Inflammatory macrophage treated with lipopolysaccharide for 1 hour (primary cell): Measurements from ENCODE around the gene SERGEF.
"Not testable (repeated sequence)": the region's sequence is repeated elsewhere in the genome, so short reads cannot be mapped to it uniquely, and the experiment has no call there.

ENCODE experiments used
- DNase-seq, 2 donors: peaks; one replicate each; pipeline ENCODE4 v3.0.0-alpha.2; 2020 to 2022

SERGEF gene

DNA sequence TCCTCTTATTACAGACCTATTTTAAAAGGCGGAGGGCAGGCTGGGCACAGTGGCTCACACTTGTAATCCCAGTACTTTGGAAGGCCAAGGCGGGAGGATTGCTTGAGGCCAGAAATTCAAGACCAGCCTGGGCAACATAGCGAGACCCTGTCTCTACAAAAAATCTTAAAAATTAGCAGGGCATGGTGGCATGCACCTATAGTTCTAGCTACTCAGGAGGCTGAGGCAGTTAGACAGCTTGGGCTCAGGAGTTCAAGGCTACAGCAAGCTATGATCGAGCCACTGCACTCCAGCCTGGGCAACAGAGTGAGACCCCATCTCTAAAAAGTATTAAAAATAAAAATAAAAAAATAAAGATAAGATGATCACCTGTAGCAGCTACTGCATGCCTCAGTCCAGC is 12.7 kb downstream of the SERGEF start:
- DNase-seq: not testable (repeated sequence)

DNA sequence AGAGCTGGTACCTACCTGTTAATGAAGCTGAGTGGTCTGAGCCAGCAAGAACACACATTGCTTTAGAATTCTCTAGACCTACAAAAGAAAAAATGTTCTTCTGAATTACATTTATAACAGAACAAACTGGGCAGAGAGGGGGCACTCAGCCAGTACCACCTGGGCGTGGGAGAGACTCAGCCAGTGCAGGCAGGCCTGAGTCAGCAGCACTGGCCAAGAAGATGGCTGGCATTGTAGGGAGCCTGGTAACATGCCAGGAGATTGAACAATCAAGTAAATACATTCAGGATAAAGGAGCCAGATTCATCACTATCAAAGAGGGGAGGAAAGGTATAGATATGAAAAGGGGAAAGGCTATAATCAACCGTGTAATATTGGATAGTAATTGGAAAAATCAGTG is 19.9 kb downstream of the SERGEF start:
- no peak for DNase-seq

DNA sequence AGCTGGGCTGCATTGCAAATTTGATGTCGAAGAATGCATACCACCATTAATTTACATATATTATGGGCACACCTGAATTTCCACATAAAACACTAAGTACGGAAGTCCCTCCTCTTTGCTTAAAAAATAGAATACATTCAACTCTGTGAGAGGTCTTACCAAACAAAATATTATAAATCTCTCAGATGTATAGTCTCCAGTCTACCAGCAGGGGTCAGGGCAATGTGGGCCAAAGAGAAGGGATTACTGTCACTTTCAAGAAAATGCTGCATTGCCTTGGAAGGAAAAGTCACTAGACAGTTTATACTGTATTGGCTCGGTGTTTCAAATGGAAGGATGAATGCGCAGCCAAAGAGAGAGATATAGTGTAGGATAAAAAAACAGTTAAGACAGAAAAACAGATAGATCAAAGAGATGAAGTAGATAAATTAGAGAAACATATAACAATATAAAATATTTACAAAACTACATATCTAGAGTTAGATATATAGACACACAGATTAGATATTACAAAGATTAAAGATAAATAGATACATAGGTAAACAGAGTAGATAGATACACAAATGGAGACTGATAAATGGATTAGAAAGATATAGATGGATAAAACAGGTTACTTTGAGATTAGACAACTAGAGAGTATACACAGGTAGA is 20.9 kb downstream of the SERGEF start:
- peak; percentile 33 to 44 for DNase-seq

DNA sequence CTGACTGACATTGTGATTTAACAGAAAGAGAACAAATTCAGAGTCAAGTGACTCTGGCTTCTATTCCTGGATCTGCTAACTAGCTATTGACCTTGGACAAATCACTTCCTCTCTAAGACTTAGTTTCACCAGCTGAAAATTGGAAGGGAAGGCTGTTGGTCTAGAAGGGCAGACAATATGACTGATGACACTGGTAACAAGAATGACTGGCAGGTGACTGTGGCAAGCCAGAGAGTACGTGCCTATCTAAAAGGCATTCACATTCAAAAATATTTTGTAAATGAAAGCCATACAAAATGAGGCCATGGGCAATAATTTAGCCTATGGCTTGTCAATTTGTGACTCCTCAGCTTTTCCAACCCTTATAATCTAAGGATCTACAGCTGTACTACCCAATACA is 23.5 kb downstream of the SERGEF start:
- DNase-seq: no peak

DNA sequence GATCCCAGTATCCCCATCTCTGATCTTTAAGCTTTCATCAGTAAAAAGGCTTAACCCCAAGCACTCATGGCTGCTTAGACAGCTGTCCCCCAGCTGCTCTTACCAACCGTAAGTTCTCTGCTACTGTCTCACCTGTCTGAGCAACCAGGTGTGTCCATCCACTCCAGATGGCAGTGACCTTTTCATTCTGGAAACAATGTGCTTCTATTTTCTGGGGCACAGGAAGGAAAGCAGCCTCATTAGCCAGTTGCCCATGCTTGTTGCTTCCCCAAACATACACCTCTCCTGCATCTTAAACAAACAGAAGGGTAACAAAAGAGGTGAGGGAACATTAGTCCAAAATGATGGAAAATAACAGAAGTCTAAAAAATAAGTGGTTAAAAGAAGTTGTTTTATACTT is 24.4 kb downstream of the SERGEF start:
- DNase-seq: no peak

DNA sequence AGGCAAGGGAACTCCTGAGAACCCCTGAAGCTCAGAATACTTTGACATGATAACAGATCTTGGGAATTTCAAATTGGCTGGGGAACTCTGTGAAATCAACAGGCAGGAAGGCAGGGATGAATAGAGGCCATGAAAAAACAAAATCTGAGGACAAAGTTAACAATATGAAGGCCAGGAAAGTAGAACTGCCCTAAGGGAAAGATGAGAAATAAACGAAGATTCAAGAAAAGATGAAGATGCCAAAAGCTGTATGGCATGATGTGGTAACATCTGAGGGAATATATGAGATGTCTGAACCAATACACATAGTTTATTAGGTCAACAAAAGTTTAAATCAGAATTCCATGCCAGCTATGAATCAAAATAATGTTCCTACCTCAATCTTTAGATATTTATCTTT is 25.0 kb downstream of the SERGEF start:
- no peak for DNase-seq

DNA sequence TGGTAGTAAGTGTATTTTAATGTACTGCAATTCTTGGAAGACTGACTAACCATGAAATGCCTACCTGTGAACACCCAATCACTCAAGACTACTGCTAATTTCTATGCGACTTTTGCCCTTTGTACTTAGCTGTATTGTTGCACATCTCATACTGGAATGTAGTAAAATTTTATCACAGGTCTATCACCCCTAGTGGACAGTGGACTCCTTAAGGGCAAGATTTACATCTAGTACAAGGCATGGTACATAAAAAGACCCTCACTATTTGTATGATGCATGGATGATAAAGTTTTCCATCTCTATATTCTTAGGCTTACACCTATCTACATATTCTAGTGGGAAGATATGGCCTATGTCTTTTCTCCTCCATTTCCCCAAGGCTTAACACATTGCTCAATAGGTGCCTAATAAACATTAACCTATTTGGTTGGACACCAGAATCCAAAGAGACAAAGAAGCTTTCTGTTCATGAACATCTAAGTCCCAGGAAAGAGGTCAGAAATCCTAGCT is 26.1 kb downstream of the SERGEF start:
- DNase-seq: no peak

DNA sequence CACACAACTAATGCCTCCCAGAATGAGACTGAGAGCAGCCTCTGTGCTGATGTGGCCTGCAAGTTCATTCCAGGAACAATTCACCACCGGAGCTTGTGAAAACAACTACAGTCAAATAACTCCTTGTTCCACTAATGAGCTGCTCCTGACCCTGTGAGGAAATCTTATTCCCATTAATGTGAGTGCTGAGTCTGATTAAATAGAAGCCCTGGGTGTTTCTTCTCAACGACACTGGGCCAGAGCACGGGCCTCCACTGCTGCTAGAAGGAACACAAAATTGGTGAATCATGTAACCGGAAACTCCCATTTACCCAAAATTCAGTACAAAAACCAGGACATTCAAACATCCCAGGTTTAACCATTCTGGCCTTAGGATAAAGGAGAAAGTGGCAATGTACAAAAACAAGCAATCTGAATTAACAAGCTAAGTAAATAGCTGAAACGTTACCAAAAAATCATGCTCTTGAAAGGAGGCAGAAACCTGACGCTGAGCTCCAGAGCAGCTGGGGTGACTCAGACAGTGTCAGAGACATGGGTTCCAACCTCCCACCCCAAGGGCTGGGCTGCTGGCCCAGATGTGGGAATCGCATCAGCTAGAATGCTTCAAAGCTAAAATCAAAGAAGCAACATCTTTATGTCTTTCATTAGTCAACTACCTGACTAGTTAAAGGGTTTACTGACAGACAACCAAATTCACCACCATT is 26.7 kb downstream of the SERGEF start:
- no peak for DNase-seq

DNA sequence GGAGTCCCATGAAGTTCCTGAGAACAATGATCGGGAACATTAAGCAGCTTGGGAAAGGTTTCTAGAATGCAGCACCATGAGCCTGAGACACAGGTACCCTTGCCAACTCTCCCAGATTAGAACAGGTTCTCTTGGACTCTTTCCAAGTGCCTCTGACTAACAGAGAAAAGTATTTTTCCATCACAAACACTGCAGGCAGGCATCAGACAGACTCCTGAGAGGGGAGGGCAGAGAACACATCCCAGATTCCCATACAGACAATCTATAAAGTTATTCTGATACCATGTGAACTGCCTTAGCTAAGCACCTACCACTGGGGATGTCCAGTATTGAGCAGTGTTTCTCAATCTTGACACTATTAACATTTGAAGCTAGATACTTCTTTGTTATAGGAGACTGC is 27.3 kb downstream of the SERGEF start:
- DNase-seq: no peak

DNA sequence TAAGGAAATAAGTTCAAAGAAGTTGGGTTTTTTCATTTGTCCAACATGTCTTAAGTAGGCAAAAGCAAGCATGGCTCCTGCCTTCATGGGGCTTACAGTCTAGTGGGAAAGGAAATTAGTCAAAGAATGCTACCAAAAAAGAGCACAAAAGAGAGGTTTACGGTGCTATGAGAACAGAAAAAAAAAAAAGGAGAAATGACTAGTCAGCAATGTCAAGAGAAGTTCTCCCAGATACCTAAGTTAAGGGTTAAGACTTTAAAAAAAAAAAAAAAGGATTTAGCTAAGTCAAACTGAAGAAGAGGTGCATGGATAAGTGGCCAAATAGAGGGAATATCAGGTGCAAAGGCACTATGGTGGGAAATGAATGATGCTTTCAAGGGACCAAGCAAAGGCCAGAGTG is 29.3 kb downstream of the SERGEF start:
- DNase-seq: no peak

DNA sequence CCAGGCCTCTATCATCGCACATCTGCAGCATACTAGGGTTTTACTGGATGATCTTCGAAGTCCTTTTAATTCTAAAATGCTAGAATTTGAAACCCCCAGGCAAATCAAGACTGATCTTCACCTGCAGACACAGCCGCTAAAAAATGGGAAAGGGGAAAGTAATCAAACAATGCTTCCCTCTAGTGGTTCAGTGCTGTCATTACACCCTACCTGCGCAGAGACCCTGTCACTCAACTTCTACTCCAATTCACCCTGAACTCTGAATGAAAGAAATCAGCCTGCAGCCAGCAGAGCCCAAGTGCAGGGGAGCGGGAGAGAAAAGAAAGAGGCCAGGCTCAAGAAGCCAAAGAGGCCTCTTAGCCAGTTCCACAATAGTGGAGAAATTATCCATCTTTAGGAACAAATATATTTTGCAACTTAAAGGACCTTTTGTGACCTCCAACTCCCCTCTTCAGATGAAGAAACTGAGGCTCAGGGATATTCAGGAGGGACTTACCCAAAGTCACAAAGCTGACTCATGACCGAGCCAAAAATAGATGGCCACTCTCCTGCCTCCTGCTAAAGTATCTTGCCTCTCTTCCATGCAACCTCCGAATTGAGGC is 33.0 kb downstream of the SERGEF start:
- peak in 1 of 2 donors; percentile 49 for DNase-seq

DNA sequence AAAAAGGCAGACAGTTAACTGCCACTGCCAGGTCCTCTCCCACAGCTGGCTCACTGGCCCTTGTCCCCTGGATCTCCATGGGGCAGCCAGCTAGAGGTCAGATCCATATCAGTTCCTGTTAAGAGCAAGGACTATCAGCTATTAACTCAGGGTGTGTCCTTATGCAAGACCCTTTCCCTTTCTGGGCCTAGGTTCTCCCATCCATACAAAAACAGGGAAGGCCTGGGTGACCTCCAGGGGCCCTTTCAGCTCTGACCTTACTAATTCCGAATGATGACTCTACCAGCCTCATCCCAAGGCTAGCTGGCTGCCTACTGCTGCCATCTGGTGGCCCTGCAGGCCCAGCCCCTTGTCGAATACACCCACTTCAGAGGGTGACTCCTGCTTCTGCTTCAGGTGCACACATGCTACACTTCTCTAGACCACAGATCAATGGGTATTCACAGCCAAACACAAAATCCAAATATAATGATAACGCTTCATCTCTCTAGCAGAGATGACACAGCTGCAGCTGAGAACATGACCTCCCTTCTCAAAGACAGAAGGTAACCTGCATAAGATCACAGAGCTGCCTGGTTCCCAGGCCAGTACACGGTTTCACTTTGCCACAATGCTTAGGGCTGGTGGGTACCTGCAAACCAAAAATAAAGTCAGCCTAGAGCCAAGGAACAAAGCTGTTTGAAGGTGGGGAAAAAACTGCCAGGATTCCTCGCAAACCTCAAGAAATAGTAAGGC is 34.1 kb downstream of the SERGEF start:
- DNase-seq: peak in 1 of 2 donors; percentile 36

DNA sequence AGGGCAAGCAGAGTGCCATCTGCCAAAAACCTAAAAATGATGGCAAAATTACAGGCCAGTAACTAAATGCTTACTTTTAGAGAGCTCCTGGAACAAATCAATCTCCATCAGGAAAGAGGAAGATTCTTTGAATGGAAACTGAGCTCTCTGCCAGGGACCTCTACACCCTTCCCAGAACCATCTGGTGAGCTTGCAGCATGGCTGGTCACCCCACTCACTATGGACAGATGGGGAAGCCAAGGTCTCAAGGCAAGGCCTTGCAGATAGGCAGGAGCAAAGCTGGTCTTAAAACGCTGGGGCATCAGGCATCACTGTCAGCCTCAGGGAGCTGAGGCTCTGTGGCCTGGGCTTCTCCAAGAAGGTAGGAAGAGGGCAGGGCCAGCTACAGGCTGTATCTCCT is 36.2 kb downstream of the SERGEF start:
- no peak for DNase-seq

DNA sequence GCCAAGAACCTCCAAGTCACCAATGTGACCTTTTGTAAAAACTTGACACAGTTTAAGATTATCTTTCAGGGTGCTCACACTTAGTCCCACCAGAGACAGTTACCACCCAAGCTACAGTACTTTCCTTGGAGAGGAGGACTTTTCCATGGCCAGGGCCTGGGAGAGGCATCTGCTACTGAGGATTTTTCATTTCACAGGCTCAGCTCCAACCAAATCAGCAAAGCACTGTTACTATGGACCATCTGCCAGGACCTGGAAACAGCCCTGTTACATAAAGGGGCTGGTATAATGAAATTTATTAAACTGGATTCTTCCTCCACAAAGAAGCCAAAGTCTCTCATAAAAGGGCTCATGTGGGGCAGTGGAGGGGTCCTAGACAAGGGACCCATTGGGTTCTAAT is 38.6 kb downstream of the SERGEF start:
- DNase-seq: no peak

DNA sequence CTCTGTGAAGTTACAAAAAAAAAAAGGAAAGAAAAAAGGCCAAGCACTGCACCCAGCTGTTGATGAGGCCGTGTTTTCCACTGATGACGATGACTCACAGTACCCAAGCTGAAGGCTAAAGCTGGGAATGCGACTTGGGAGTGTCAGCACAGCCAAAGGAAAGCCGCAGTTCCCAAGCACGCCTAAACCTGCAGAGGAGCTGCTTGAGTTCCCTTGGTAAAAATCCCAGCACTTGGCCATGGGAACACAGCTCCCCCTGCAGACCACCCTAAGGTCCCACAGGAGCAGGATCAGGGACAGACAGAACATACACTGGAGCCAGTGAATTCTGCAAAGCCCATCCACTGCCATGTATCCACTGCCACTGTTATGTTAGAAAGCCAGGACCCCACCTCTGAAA is 39.9 kb downstream of the SERGEF start:
- no peak for DNase-seq

DNA sequence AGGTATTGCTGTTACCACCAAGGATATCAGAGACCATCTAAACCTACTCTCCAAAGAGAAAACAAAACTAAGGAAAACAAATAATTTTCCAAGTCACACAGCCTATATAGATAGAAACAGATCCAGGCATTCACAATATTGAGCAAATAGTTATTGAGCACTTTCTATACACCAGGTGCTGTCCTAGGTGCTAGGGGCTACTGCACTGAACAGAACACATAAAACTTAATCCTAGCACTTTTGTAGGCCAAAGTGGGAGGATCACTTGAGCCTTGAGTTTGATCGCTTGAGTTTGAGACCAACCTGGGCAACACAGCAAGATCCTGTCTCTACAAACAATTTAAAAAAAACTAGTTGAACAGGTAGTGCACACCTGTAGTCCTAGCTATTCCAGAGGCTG is 44.6 kb downstream of the SERGEF start:
- DNase-seq: no peak

DNA sequence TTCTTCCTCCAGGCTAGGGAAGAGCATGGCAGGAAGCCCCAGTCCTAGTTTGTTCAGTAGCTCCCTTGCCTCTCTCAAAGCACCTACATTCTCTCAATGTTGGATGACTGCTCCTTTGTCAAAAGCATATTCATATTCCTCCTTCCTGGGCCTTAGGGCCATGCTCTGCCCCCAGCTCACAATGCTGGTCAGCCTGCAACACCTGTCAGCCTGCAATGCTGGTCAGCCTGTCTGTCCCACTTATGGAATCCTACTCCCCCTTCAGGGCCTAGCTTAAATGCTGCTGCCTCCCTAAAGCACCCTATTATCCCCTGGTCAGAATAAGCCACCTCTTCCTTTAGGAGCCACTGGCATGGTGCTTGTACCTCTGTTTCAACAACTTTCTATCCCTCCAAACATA is 45.2 kb downstream of the SERGEF start:
- DNase-seq: no peak

DNA sequence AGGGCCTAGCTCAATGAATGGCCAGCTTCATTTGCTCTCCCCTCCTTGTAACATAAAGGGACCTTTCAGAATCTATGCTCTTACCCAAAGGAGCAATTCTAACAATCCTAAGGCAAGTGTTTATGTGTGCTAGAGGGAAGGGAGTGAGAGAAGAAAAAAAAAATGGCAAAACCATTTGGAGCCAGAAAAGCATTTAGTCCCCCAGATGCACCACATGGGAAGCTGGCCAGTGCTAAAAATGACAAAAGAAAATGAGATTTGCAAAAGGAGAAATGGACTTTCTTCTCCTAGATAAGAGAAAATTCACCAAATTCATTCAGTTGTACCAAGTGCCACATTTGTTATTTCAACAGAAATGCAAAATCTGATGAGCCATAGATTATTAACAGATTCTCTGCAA is 52.8 kb downstream of the SERGEF start:
- no peak for DNase-seq

DNA sequence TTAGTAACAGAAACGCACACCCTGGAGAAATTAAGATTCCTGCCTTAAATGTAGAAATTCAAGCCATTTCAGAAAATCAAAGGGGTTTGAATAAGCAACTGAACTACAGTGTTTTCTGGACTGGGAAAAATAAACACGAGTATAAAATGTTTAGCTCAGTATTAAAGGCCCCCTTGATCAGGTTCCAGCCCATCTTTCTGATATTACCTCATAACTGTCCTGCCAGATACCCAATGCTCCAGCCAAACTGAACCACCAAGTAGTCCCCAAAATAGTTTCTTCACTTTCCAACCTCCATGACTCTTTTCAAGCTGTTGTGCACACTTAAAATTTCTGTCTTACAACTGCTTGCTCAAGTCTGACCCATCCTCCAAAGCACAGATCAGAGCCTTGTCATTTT is 54.4 kb downstream of the SERGEF start:
- DNase-seq: no peak

DNA sequence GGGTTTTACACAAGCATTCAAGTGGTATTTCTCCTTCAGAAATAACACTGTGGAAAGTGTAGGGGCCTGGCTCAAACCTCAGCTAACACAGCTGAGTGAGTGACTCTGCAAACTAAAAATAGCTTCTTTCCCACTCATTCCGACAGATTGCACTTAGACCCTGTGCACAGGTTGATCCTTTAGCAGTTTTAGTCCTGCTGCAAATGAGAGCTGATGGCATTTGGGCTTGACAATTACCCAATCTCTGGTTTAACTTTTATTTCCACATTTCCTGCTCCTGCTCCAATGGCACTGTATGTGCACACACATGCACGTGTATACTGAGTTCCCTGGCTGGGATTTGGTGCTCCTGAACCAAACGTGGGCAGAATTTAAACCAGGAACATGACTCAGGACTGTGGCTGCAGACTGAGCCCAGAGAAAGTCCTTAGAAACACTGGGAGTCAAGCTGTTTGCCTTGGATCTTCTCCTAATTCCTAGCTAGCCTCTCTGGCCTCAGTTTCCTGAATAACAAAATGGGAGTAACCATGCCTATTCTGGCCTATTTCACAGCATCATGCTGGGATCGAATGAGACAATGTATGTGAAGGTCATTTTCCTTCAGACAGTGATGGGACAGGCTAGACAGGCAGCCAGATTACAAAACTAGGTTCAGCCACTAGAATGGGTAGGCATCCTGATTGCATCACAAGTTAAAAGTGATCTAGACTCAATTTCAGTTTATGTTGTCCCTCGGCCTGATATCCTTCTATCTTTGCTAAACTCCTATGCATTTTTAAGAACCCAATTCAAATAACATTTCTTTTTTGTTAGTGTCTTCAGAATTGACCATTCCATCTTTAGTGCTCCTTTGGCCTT is 58.2 kb downstream of the SERGEF start:
- DNase-seq: peak; percentile 8 to 22

DNA sequence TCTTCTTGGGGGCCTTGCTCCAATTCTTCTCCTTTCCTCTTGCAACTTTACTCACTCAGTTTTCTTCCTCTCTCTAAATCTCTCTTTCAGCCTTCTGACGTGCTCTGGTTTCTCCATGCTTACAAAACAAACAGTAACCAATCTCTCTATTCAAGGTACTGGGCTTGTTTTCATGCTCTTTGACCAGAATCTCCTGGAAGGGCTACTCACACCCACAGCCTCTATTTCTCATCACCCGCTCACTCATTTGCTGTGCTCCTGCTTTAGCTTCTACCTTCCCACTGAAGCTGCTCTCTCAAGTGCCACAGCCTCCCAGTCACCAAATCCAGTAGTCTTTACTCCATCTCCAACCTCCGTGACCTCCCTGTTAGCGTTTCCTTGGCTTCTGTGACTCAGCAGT is 60.4 kb downstream of the SERGEF start:
- no peak for DNase-seq

DNA sequence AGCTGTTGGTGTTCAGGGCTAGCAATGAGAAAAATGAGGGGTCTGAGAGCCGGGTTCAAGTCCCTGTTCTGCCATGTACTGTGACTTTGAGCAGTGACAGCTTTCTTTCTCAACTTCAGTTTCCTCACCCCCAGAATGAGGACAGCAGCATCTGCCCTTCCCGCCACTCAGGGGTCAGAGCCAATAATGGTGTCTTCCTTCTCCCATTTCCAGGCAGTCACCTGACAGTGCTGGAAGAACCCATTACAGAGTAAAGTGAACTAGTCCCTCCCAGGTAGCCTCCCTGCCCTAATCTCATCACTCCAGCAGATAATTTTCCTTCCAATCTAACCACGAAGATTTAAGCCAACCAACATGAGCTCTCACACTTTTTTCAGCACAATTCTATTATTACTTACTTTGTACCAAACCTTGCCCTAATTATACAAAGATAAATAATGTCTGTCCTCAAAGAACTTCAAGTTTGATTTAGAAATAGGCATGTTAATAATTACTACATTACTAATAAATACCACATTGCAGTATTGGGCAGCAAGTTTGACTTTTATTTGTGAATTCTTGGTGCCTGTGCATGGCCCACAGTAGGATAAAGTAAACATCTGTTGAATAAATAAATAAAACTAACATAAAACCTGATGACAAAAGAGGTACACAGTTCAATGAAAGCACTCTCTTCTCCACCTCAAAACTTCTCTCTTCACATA is 61.0 kb downstream of the SERGEF start:
- DNase-seq: no peak
